ENCODE data around the gene ETV6. TPM values are rescaled to one million over a fixed set of nuclear protein-coding genes. Genes with fewer than 3 reads are reported as not detected.

ETV6 gene
- total RNA-seq, 2 experiments from 2014 or later: 17.1 to 19.3 TPM

- peaks cover 63% of the 10 kb centered on the region for H3K4me1 ChIP-seq (ENCODE audit: insufficient read depth, low read length, poor library complexity, severe bottlenecking)
- H3K9me3 ChIP-seq (ENCODE audit: low read length): no peaks in the 10 kb centered on the region
- no TSS peak for BruUV-seq (replicated peaks)
- H3K36me3 ChIP-seq (ENCODE audit: insufficient read depth, low read length): no peaks in the 10 kb centered on the region
- H4K20me1 ChIP-seq (ENCODE audit: insufficient read depth, low read length): no peaks in the 10 kb centered on the region
- H3K4me2 ChIP-seq (ENCODE audit: low read length): no peak overlapping the region
- no peak overlapping the region for H2AFZ ChIP-seq (ENCODE audit: low read length)
- H3K79me2 ChIP-seq (ENCODE audit: insufficient read depth, low read depth, low read length): peaks cover 6% of the 10 kb centered on the region; the same call in 1 of the 2 replicates
- H3K4me3 ChIP-seq (ENCODE audit: low read depth, low read length, poor library complexity, severe bottlenecking): no peak overlapping the region
- no peaks in the 10 kb centered on the region for H3K9me2 ChIP-seq (ENCODE audit: insufficient read depth, low read length)
- no peak overlapping the region for H3K27ac ChIP-seq (ENCODE audit: low read depth, low read length, poor library complexity, severe bottlenecking)
- CTCF ChIA-PET (ENCODE audit: unreplicated experiment): no interaction called here
- intact Hi-C loops (cut with micrococcal nuclease; ENCODE audit: unreplicated experiment): loop anchor here (5.0 kb wide), 1 partner anchor 82 kb away; no protein-coding TSS in a partner anchor
- no peak for DNase-seq (ENCODE audit: low spot score)
- no peak for TF ChIP-seq CTCF (conservative IDR thresholded peaks at IDR 0.05; ENCODE audit: low read length)
- POLR2A ChIA-PET: interaction anchor here (1.0 kb wide), 1 partner anchor 11 kb away, joined by 3 read pairs; no protein-coding TSS in a partner anchor
Measured at GRCh38 chr12:11814374-11814773, 164.9 kb downstream of the ETV6 start.

GRCh38 chr12:11815397-11815796 lies 165.9 kb downstream of the ETV6 start:
- H3K4me1 ChIP-seq (ENCODE audit: insufficient read depth, low read length, poor library complexity, severe bottlenecking): peaks cover 54% of the 10 kb centered on the region
- no peak overlapping the region for H3K4me3 ChIP-seq (ENCODE audit: low read depth, low read length, poor library complexity, severe bottlenecking)
- H3K4me2 ChIP-seq (ENCODE audit: low read length): no peak overlapping the region
- DNase-seq (ENCODE audit: low spot score): no peak
- no peaks in the 10 kb centered on the region for H3K9me3 ChIP-seq (ENCODE audit: low read length)
- H2AFZ ChIP-seq (ENCODE audit: low read length): no peak overlapping the region
- no peaks in the 10 kb centered on the region for H4K20me1 ChIP-seq (ENCODE audit: insufficient read depth, low read length)
- TF ChIP-seq CTCF (conservative IDR thresholded peaks at IDR 0.05; ENCODE audit: low read length) (no peak), EZH2phosphoT487 (IDR thresholded peaks at IDR 0.05; ENCODE audit: borderline replicate concordance, low read depth, low read length) (no peak)
- H3K36me3 ChIP-seq (ENCODE audit: insufficient read depth, low read length): no peaks in the 10 kb centered on the region
- intact Hi-C loops (cut with micrococcal nuclease; ENCODE audit: unreplicated experiment): no loop called here
- ChIA-PET POLR2A (no interaction called here), CTCF (ENCODE audit: unreplicated experiment) (interaction anchor here (0.6 kb wide), 1 partner anchor 23 kb away, joined by 3 read pairs; no protein-coding TSS in a partner anchor)
- no TSS peak for BruUV-seq (replicated peaks)
- no peaks in the 10 kb centered on the region for H3K9me2 ChIP-seq (ENCODE audit: insufficient read depth, low read length)
- no peak overlapping the region for H3K27ac ChIP-seq (ENCODE audit: low read depth, low read length, poor library complexity, severe bottlenecking)
- H3K79me2 ChIP-seq (ENCODE audit: insufficient read depth, low read depth, low read length): peaks cover 6% of the 10 kb centered on the region; the same call in 1 of the 2 replicates

- Histone ChIP-seq H3K36me3 (ENCODE audit: insufficient read depth, low read length) (no peaks in the 10 kb centered on the region), H3K4me2 (ENCODE audit: low read length) (no peak overlapping the region), H4K20me1 (ENCODE audit: insufficient read depth, low read length) (no peaks in the 10 kb centered on the region), H3K9me3 (ENCODE audit: low read length) (no peaks in the 10 kb centered on the region), H2AFZ (ENCODE audit: low read length) (no peak overlapping the region), H3K4me3 (ENCODE audit: low read depth, low read length, poor library complexity, severe bottlenecking) (no peak overlapping the region), H3K27ac (ENCODE audit: low read depth, low read length, poor library complexity, severe bottlenecking) (no peak overlapping the region), H3K79me2 (ENCODE audit: insufficient read depth, low read depth, low read length) (no peaks in the 10 kb centered on the region), H3K9me2 (ENCODE audit: insufficient read depth, low read length) (no peaks in the 10 kb centered on the region), H3K4me1 (ENCODE audit: insufficient read depth, low read length, poor library complexity, severe bottlenecking) (peaks cover 42% of the 10 kb centered on the region)
- intact Hi-C loops (cut with micrococcal nuclease; ENCODE audit: unreplicated experiment): no loop called here
- TF ChIP-seq CTCF (conservative IDR thresholded peaks at IDR 0.05; ENCODE audit: low read length) (no peak), EZH2phosphoT487 (IDR thresholded peaks at IDR 0.05; ENCODE audit: borderline replicate concordance, low read depth, low read length) (no peak)
- no peak for DNase-seq (ENCODE audit: low spot score)
- ChIA-PET CTCF (ENCODE audit: unreplicated experiment) (interaction anchor here (1.4 kb wide), 1 partner anchor 10 kb away, joined by 4 read pairs; no protein-coding TSS in a partner anchor), POLR2A (no interaction called here)
- no TSS peak for BruUV-seq (replicated peaks)
Measured at GRCh38 chr12:11819643-11820042, 170.2 kb downstream of the ETV6 start.
